GM21619 (cell line): ENCODE data around the gene CD58.

ENCODE experiments used
- ATAC-seq: cut with Tn5 transposase; IDR thresholded peaks from one replicate; pipeline ENCODE4 v1.9.1; 2021; ENCODE audit not compliant: unreplicated experiment

CD58 gene

DNA sequence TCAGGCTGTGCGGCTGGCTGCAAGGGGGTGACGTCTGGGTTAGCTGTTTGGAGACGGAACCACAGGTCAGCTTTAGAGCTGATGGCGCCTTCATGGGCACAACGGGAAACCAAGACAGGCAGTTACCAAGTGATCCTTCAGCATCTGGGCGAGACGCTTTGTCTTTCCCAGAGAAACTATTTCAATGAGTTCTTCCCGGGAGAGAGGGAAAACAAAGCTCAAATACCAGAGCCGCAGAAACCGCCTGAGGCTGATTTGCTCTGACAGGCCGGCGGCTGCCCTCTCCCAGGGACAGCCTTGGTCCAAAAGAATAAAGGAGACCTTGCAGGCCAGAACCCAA, 76.5 kb downstream of the CD58 start:
- no peak for ATAC-seq

DNA sequence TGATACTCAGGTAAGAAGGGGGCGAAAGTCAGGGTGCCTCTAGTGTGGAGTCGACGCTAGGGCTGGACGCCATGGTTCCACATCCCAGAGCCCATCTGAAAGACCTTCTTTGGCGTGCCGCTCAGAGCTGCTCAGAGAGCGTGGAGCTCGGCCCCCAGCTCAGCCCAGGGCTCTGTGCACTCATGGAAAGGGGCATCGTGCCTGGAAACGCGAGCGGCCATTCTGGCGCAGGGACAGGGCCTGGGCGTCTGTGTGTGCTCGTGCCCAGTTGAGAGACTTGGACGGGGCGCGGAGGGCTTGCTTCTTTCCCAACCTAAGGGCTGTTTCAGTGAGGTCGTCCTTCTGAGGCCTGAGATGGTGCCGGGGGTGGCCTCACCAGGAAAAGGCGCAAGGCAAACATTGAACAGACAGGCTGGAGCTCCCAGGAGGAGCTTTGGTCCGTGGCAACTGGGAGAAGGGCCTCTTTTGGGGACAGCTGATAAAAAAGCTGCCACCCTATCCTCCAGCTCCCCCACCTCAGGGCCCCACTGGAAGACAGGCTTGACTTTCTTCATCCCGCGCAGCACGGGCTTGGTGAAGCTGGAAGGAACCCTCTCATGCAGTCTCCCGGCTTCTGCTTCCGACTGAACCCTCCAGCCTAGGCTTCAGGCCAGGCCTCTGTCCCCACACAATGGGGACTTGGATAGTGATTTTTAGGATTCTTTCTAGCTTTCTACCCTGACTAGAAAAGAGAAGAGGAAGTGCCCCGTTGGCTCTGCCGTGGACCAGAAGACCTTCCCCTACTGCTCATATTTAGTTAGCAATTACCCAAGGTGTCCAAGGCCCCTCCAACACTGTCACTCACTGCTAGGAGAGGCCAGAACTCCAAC, 77.1 kb downstream of the CD58 start:
- ATAC-seq = no peak

DNA sequence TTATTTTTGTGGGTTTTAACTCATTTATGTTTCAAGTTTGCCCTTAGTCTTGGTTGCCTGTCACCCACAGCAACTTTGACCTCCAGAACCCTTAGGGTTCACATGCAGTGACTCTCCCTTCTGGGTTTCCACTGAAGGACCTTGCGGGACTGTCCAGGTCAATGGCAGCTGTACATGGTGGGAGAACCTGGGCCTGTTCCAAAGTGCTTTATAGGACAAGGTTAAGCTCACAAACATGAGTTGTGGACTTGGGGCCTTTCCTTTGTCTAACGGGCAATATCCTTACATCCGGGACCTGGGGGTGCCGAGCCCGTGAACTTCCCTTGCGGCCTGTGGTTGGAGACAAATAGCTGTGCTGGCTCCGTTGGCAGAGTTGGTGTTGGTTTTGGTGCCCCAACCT, 77.8 kb downstream of the CD58 start:
- no peak for ATAC-seq

DNA sequence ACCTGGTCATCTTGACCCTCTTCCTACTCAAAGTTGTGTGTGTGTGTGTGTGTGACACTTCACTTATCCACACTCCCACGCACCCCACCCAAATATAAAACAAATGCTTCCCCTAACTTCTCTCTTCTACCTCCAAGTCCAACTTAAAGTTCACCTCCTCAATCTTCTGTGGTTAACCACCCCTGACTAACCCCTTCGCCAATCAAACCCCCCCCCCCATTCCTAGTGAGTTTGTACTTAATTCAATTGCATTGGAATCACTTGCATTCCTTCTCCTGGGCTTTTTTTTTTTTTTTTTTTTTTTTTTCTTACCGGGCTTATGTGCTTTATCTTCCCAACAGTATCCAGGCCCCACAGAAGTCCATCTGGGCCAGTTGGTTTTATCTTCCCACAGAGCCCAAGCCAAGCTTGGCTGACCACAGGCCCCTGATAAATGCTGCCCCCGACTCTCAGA, 78.4 kb downstream of the CD58 start:
- ATAC-seq = no peak

DNA sequence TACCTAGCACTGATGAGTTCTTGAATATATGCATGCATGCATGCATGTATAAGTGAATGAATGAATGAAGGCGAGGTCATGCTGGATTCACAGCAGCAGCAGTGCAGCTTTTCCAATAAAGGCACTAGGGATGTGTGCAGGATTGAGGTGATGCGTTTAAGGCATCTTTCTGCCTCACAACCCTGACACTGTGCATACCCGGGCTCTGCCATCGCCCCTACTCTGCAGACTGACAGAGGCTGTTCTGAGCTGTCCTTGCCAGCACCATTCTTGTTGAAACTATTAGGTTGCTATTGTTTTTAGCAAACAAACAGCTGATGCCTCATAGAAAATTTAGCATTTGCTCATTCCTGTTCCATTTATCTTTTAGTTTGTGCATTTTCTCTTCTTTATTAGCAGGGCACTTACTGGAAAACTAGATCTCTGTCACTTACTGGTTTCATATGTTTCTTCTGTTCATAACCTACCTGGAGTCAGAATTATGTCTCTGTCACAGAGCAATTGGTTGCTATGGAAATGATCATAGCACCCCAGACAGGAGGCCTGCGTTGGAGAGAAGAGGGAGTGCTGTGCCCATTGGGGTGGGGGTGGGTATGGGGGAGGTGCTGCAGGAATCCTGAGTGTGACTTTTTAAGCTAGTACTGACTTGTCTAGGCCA, 79.0 kb downstream of the CD58 start:
- no peak for ATAC-seq

DNA sequence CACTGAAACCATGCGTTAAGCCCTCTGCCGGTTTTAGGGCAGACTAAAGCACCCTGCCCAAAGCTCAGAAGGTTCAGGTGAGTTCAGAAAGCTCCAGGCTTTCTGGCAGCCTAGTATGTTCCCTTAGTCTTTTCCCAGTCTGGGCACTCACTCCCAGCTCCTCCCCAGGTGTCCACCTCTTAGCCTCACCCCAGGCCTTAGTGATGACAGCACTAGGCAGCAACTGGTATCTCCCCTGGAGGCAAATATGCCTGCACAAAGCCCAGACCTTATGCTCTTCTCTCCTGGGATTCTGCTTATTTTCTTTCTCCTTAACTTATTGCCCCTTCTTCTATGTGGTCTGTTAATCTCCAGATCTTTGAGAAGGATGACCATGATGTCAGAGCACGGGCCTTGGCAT, 80.2 kb downstream of the CD58 start:
- no peak for ATAC-seq

DNA sequence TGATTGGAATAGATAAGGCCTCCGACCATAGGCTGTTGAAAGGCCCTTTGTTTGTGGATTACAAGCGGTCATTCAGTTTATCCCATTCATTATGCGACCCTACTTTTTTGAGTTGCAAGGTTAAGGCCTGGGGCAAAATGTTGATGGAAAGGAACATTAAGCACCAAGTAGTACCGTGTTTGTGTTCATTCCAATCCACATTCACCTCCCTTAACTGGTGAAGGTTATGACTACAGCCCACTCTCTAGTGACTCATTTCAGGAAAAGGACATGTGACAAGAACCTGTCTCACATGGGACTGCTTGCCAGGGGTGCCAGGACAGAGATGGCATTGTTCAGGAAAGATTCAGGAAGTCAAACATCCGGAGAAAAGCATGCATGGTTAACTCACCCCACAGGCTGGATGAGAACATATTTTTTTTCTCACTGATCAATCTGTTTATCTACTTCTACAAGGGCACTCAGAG, 81.6 kb downstream of the CD58 start:
- no peak for ATAC-seq

DNA sequence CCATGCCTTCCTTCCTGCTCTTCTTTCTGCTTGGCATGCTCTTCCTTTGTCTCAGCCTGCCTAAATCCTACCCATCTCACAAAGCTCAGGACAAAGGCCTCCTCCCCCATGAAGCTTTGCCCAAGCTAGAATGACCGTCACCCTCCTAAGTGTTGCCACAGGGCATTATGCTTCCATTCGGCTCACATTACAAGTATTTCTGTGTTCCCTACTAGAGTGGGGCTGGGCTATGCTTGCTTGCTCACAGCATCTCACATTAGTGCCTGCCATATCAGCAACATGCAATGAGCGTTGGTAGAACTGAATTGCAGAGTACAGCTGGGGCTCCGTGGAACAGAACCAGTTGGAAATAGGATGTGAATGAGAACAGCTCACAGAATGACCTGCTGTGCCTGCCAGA, 82.8 kb downstream of the CD58 start:
- no peak for ATAC-seq

DNA sequence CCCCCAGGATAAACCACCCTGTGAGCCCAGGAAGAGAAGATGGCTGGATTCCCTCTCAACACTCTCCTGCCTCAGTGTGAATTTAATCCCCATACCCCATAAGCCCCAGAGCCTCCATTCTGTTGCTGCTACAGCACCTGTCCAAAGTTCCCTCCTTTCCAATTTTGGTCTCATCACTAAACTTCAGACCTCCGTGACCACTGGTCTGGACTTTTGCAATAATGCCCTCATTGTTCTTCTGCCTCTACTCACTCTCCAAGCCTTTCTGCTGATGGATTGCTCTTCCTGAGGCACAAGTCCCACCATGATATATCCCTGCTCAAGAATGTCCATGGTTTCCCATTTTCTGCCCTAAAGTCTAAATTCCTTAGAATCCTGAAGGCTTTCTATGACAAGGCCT, 83.2 kb downstream of the CD58 start:
- ATAC-seq = no peak

DNA sequence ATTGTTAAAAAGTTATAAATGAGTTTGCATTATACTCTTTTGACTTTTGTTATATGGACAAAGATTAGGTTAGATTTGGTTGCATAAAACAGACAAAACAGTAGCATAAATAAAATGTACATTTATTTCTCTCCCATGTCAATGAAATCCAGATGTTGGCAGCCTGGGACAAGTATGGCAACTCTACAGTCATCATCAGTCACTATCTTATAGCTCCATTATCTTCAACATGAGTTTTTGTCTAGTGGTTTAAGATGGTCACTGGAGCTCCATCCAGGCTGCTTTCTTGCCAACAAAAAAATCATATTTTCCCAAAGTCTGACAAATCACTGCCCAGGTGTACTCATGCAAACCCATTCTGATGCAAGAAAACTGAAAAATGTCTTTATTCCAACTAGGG, 83.8 kb downstream of the CD58 start:
- no peak for ATAC-seq

DNA sequence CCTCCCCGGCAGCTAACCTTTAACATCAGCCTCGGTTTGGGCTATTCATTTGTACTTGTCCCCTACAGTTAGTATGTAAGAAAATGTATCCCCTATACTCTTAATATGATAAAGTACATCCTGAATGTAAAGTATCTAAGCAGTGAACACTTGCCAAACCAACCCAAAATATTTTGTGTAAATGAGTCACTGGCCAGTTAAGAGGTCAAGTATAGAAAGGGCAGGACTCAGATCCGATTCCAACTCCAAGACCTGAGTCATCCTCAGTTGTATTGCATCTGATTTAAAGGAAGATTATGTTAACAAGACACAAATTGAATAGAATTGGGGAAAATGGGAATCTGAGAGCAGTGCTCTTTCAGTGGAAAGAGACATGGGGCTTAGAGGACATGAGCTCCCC, 84.4 kb downstream of the CD58 start:
- no peak for ATAC-seq

DNA sequence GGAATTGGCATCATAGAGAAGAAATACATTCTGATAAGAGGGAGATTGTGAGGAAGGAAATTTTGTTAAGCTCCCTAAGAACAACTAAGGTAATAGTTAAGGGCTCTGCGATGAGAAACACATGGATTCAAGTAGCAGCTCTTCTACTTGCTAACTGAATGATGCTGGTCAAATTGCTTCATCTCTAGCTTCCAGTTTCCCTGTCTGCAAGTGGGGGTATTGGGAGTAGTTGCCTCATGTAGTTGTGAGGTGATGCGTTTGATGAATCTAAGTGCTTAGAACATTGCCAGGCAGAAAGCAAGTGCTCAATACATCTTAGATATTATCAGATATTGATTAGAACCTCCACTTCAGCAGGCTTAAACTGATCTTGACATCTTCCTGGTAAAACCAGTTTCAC, 84.8 kb downstream of the CD58 start:
- ATAC-seq = no peak

DNA sequence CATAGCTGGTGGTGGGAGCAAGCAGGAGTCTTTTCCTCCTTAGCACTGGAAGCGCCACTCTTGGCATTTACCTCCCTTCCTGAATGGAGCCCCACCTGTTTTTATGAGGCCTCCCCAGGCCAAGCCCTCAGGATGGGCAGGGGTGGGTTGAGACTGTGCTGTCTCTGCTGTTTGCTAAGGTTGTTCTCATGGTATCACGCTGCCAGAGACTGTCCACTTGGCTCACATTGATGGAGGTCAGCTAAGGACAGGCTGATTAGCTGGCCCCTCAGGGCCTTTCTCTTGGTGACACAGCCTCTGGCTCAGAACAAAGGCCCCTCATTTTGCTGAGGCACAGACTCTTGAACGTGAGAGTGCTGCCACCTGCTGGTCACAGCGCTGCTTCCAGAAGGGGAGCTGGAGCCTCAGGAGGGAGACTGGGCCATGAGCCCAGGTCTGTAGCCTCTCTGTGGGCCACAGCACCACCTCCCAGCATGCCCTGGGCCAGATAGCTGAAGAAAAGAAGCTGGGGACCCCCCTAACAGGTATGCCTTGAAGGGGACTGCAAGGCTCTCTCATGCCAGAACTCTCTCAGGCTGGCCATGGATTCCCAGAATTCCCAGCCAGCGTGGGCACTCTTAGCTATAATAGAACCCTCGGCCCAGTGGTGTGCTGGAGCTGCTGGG, 85.6 kb downstream of the CD58 start:
- ATAC-seq = peak; percentile 77

DNA sequence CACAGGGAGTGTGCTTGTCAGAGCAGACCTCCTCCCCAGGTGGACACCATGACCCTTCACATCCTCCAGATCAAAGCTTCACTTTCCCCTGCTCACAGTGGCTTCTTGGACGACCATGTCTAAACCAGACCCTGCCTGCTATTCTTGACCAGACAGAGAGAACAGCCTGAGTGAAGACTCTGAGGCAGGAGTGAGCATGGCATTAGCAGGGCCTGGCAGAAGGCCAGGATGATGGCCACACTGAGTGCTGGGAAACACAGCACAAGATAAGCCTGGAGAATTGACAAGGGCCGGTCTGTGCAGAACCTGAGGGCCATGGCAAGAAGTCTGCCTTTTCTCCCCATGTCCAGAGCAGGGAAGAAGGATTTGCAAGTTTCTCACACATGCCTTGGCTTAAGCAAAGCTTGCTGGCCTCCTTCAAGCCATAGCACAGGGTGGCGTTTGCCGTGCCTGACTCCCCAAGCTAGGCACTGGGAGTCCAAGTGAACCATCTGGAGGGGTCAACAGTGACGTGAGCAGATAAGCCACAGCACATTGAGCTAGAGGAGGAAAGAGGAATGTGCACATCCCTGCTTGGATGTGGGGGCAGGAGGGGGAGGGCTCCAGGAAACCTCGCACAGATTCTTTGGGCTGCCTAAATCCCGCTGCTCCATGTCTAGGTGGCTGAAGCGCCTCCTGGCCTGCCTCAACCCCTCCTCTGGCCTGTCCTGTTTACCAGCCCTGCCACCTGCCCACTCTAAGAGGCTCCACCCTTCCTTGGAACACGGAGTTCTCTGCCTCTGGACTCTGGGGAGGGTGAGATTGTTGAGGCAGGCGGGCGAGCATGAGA, 87.1 kb downstream of the CD58 start:
- ATAC-seq = no peak

DNA sequence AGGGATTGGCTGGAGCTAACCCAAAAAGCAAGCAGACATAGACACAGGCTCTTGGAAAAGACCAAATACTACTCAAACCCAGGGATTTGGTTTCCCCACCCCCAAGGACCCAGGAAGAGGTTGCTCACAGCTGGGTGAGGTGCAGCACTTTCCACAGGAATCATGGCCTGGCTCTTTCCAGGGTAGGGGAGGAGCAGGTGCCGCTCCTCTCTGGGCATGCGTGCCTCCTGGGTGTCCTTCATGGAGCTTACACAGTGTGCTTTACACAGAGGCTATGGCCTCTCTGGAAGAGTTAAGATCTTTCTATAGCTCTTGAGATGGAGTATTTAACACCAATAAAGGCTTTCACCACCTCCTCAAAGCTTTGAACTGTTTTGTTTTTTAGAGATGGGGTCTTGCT, 88.3 kb downstream of the CD58 start:
- ATAC-seq = no peak

DNA sequence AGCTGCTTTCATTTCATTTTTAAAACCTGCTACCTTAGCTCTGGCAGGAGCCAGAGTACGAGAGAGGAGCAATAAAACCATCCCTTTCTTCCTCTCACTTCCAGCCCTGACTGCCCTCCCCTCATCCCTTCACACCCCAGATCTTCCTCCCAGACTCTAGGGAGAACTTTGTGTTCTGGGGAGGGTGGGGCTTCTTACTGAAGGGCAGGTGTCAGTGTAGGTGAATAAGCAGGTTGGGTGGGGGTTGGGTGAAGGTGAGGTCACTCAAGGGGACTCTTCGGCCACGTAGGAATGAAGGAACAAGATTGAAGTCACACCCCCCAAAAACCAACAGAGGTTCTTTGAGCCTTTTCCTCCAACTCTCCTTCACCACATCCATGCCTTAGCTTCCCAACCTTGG, 88.9 kb downstream of the CD58 start:
- ATAC-seq = no peak

DNA sequence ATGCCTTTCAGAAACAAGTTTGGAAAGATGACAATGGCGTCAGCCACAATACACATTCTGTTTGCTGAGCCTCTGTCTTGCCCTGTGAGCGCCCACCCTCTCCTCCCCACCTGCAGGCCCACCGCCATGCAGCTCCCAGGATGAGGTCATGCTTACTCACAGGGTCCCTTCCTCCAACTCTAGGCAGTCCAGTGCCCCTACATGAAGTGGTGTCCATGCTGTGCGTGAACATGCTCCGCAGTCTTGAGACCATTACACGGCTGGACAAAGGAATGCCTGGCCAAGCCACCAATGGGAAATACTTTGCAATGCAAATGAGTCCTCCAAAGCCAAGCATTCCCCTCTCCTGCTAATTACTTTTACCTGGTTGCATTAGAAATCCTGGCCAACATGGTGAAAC, 92.2 kb downstream of the CD58 start:
- no peak for ATAC-seq

DNA sequence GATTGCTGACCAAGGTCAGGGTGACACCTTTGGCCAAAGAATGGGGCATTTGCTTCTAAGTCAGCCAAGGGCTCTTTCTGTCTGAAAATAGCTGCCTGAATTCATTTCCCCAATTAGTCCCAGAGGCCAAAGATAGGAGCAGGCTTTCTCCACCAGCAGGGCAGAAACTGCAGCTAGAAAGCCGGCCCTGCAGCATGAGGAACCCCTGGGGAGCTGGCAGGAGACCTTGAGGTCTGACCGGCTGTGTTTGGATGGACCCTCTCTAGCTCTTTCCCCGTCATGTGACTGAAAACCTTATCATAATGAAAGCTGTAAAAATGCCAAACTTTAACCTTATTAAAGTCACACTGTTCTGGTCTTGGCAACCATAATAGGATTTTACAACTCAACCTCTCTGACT, 93.4 kb downstream of the CD58 start:
- no peak for ATAC-seq

DNA sequence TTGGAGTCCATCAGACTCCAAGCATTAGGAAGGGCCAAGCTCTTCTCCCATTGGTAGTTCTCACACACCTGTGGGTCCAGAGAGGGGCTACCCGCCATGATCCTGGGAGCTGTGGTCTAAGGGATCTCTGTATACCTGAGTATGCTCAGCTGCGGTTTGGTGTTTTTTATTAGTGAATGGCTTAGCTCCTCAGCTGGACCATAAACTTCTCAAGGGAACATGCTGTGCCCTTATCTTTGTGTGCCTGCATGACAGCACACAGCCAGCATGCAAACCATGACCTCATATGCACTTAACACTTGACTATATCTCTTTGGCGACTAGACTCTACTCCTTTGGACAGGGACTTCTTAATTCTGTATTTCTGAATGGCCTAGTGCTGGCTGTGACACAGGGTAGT, 94.5 kb downstream of the CD58 start:
- ATAC-seq = no peak

DNA sequence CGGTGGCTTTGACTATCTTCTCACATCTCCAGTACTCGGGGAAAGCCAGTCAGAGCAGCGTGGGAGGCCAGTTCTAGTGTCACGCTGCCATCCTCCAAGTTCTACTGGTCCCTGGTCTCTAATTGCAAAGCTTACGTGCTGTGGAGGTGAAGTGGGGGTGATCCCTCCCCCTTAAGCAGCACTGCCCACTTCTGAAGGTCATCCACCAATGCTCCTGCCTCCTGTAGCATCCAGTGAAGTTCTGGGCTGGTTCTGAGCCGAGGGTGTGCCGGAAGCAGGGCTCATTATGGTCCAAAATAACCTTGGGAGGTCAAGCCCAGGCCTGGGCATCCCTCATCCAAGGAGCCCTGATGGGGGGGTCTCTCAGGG, 95.0 kb downstream of the CD58 start:
- ATAC-seq = no peak
